ENCODE results near the gene POMC. TPM values are rescaled to one million over a fixed set of nuclear protein-coding genes. Genes with fewer than 3 reads are reported as not detected.
"Not testable (repeated sequence)": the region's sequence is repeated elsewhere in the genome, so short reads cannot be mapped to it uniquely, and the experiment has no call there.

The POMC gene
- polyA plus RNA-seq, 1 experiment = 0.43 TPM

GRCh38 chr2:25160376-25160775 lies 8.0 kb downstream of the POMC start:
- POLR2A ChIA-PET = no interaction called here
- H3K27me3 ChIP-seq (ENCODE audit: control insufficient read depth, insufficient read depth, low read length) = peaks cover 12% of the 10 kb centered on the region
- H3K36me3 ChIP-seq (ENCODE audit: control insufficient read depth, insufficient read depth, low read length) = no peaks in the 10 kb centered on the region
- no peak overlapping the region for H3K4me3 ChIP-seq (ENCODE audit: low read depth, low read length)
- no peak for TF ChIP-seq CTCF (IDR thresholded peaks at IDR 0.05; ENCODE audit: insufficient read depth, low read depth, low read length)
- DNase-seq (ENCODE audit: low read depth) = no peak
- CTCF ChIA-PET = interaction anchor here (0.7 to 1.0 kb wide), 2 partner anchors 10 to 187 kb away, joined by 4 read pairs; no protein-coding TSS in a partner anchor

- ChIA-PET CTCF (interaction anchor here (0.7 to 1.0 kb wide), 2 partner anchors 10 to 187 kb away, joined by 4 read pairs; no protein-coding TSS in a partner anchor), POLR2A (no interaction called here)
- DNase-seq (ENCODE audit: low read depth) = no peak
- Histone ChIP-seq H3K27me3 (ENCODE audit: control insufficient read depth, insufficient read depth, low read length) (peaks cover 9% of the 10 kb centered on the region), H3K4me3 (ENCODE audit: low read depth, low read length) (no peak overlapping the region), H3K36me3 (ENCODE audit: control insufficient read depth, insufficient read depth, low read length) (no peaks in the 10 kb centered on the region)
- no peak for TF ChIP-seq CTCF (IDR thresholded peaks at IDR 0.05; ENCODE audit: insufficient read depth, low read depth, low read length)
Measured at GRCh38 chr2:25159949-25160348, 8.4 kb downstream of the POMC start.

- no peak for DNase-seq (ENCODE audit: low read depth)
- Histone ChIP-seq H3K36me3 (ENCODE audit: control insufficient read depth, insufficient read depth, low read length) (no peaks in the 10 kb centered on the region), H3K27me3 (ENCODE audit: control insufficient read depth, insufficient read depth, low read length) (peaks cover 1% of the 10 kb centered on the region; the same call in 1 of the 2 replicates), H3K4me3 (ENCODE audit: low read depth, low read length) (no peak overlapping the region)
- POLR2A ChIA-PET = no interaction called here
- CTCF ChIA-PET = no interaction called here
- no peak for TF ChIP-seq CTCF (IDR thresholded peaks at IDR 0.05; ENCODE audit: insufficient read depth, low read depth, low read length)
Measured at GRCh38 chr2:25158096-25158852, 10.1 kb downstream of the POMC start.

- Histone ChIP-seq H3K27me3 (ENCODE audit: control insufficient read depth, insufficient read depth, low read length) (peaks cover 1% of the 10 kb centered on the region; the same call in 1 of the 2 replicates), H3K4me3 (ENCODE audit: low read depth, low read length) (no peak overlapping the region), H3K36me3 (ENCODE audit: control insufficient read depth, insufficient read depth, low read length) (no peaks in the 10 kb centered on the region)
- no peak for TF ChIP-seq CTCF (IDR thresholded peaks at IDR 0.05; ENCODE audit: insufficient read depth, low read depth, low read length)
- ChIA-PET CTCF (interaction anchor here (0.6 kb wide), 1 partner anchor 899 kb away, joined by 4 read pairs; no protein-coding TSS in a partner anchor), POLR2A (no interaction called here)
- DNase-seq (ENCODE audit: low read depth) = no peak
Measured at GRCh38 chr2:25155401-25155800, 13.0 kb downstream of the POMC start.

GRCh38 chr2:25151718-25152117 lies 16.7 kb downstream of the POMC start:
- CTCF ChIA-PET = no interaction called here
- no peak for DNase-seq (ENCODE audit: low read depth)
- H3K4me3 ChIP-seq (ENCODE audit: low read depth, low read length) = no peak overlapping the region
- no peak for TF ChIP-seq CTCF (IDR thresholded peaks at IDR 0.05; ENCODE audit: insufficient read depth, low read depth, low read length)
- no peaks in the 10 kb centered on the region for H3K36me3 ChIP-seq (ENCODE audit: control insufficient read depth, insufficient read depth, low read length)
- POLR2A ChIA-PET = no interaction called here
- H3K27me3 ChIP-seq (ENCODE audit: control insufficient read depth, insufficient read depth, low read length) = peaks cover 1% of the 10 kb centered on the region; the same call in 1 of the 2 replicates

- DNase-seq (ENCODE audit: low read depth); CTCF ChIA-PET; H3K36me3 ChIP-seq (ENCODE audit: control insufficient read depth, insufficient read depth, low read length); POLR2A ChIA-PET; H3K4me3 ChIP-seq (ENCODE audit: low read depth, low read length); H3K27me3 ChIP-seq (ENCODE audit: control insufficient read depth, insufficient read depth, low read length): not testable (repeated sequence)
Measured at GRCh38 chr2:25150993-25151392, 17.4 kb downstream of the POMC start.
